PC-9 (cell line): ENCODE results near the gene CAST.

Experiments
- EZH2 ChIP-seq: fragments of 200-600 bp; sonication (generic); IDR thresholded peaks from 2 replicates; pipeline ENCODE4 v1.8.0; 2017; ENCODE audit warnings: antibody characterized with exemption, low read depth
- TF ChIP-seq, protein P1 (sequence below): fragments of 200-600 bp; sonication (generic); conservative IDR thresholded peaks from 2 replicates; pipeline ENCODE4 v1.6.1; 2017; ENCODE audit warnings: mixed run types, antibody characterized with exemption, mild to moderate bottlenecking, moderate library complexity

DNA sequence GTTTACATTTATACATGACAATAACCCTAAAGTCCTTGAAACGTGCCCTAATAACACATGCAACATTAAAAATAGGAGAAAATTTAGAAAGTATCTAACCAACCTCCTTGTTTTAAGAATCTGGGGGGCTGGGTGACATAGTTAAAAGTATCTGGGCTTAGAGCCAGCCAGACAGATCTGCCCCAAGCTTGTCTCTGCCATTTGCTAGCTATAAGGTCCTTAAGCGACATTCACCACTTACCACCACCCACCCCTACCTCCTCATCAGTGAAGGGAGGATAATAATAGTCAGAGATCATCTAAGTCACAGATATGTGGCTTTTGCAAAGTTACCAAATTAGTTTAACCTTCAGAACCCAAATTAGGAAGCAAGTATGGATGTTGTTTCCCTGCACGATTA lies 33.8 kb upstream of the CAST start:
- TF ChIP-seq EZH2: no peak
- TF ChIP-seq, protein P1, sequence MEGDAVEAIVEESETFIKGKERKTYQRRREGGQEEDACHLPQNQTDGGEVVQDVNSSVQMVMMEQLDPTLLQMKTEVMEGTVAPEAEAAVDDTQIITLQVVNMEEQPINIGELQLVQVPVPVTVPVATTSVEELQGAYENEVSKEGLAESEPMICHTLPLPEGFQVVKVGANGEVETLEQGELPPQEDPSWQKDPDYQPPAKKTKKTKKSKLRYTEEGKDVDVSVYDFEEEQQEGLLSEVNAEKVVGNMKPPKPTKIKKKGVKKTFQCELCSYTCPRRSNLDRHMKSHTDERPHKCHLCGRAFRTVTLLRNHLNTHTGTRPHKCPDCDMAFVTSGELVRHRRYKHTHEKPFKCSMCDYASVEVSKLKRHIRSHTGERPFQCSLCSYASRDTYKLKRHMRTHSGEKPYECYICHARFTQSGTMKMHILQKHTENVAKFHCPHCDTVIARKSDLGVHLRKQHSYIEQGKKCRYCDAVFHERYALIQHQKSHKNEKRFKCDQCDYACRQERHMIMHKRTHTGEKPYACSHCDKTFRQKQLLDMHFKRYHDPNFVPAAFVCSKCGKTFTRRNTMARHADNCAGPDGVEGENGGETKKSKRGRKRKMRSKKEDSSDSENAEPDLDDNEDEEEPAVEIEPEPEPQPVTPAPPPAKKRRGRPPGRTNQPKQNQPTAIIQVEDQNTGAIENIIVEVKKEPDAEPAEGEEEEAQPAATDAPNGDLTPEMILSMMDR: no peak
